ENCODE results near the gene CXCL13.

- no peak for TF ChIP-seq CTCF (IDR thresholded peaks at IDR 0.05)
- TF ChIP-seq POLR2A (IDR thresholded peaks at IDR 0.05), result no peak
Observed at GRCh38 chr4:77595364-77595973, 10.2 kb upstream of the CXCL13 start.
